ENCODE data around the gene GLCCI1.

GLCCI1 gene

GRCh38 chr7:7938471-7938870, 30.1 kb upstream of the GLCCI1 start:
- CTCF ChIA-PET: no interaction called here
- no peak overlapping the region for H3K4me3 ChIP-seq (ENCODE audit: low read depth, low read length)
- POLR2A ChIA-PET: no interaction called here
- TF ChIP-seq, protein P1, sequence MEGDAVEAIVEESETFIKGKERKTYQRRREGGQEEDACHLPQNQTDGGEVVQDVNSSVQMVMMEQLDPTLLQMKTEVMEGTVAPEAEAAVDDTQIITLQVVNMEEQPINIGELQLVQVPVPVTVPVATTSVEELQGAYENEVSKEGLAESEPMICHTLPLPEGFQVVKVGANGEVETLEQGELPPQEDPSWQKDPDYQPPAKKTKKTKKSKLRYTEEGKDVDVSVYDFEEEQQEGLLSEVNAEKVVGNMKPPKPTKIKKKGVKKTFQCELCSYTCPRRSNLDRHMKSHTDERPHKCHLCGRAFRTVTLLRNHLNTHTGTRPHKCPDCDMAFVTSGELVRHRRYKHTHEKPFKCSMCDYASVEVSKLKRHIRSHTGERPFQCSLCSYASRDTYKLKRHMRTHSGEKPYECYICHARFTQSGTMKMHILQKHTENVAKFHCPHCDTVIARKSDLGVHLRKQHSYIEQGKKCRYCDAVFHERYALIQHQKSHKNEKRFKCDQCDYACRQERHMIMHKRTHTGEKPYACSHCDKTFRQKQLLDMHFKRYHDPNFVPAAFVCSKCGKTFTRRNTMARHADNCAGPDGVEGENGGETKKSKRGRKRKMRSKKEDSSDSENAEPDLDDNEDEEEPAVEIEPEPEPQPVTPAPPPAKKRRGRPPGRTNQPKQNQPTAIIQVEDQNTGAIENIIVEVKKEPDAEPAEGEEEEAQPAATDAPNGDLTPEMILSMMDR (IDR thresholded peaks at IDR 0.05; ENCODE audit: insufficient read depth, low read length, missing control alignments): no peak
- DNase-seq (ENCODE audit: low read depth, low spot score): no peak

- CTCF ChIA-PET: no interaction called here
- H3K4me3 ChIP-seq (ENCODE audit: low read depth, low read length): no peak overlapping the region
Observed at GRCh38 chr7:7943951-7944350, 24.6 kb upstream of the GLCCI1 start.

GRCh38 chr7:7944619-7945282, 23.8 kb upstream of the GLCCI1 start:
- no peak for DNase-seq (ENCODE audit: low read depth, low spot score)
- ChIA-PET CTCF (no interaction called here), POLR2A (no interaction called here)
- TF ChIP-seq, protein P1 (IDR thresholded peaks at IDR 0.05; ENCODE audit: insufficient read depth, low read length, missing control alignments): no peak
- no peak overlapping the region for H3K4me3 ChIP-seq (ENCODE audit: low read depth, low read length)

More at GRCh38 chr7:7943951-7944350, 24.6 kb upstream of the GLCCI1 start:
- DNase-seq (ENCODE audit: low read depth, low spot score): no peak
- TF ChIP-seq, protein P1 (IDR thresholded peaks at IDR 0.05; ENCODE audit: insufficient read depth, low read length, missing control alignments): no peak
- POLR2A ChIA-PET: no interaction called here

DNA sequence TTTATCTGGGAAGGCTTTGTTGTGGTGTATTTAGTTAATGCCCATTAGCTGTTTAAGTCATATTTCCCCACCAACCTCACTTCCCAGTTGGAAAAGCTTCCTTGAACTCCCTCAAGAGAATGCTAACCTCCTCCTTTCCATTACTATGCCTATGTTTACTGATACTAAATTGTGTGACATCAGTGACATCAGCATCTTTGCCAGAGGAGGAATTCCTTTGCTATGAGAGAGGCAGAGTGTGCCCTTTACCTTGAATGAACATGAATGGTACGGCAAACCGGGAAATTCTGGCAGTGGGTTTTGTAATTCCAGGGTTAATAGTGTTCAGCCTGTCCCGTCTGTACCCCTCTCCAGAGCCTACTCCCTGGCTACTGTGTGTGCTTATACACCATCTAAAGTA, 22.1 kb upstream of the GLCCI1 start:
- TF ChIP-seq, protein P1 (IDR thresholded peaks at IDR 0.05; ENCODE audit: insufficient read depth, low read length, missing control alignments): no peak
- H3K4me3 ChIP-seq (ENCODE audit: low read depth, low read length): no peak overlapping the region
- no peak for DNase-seq (ENCODE audit: low read depth, low spot score)
- ChIA-PET CTCF (no interaction called here), POLR2A (no interaction called here)

- ChIA-PET CTCF (no interaction called here), POLR2A (no interaction called here)
- no peak for DNase-seq (ENCODE audit: low read depth, low spot score)
- H3K4me3 ChIP-seq (ENCODE audit: low read depth, low read length): no peak overlapping the region
- TF ChIP-seq, protein P1 (IDR thresholded peaks at IDR 0.05; ENCODE audit: insufficient read depth, low read length, missing control alignments): no peak
Observed at GRCh38 chr7:7948232-7948631, 20.4 kb upstream of the GLCCI1 start.

GRCh38 chr7:7953806-7954205, 14.8 kb upstream of the GLCCI1 start:
- TF ChIP-seq, protein P1 (IDR thresholded peaks at IDR 0.05; ENCODE audit: insufficient read depth, low read length, missing control alignments): no peak
- ChIA-PET POLR2A (no interaction called here), CTCF (interaction anchor here (0.7 kb wide), 1 partner anchor 359 kb away, joined by 3 read pairs; no protein-coding TSS in a partner anchor)
- no peak overlapping the region for H3K4me3 ChIP-seq (ENCODE audit: low read depth, low read length)
- peak; percentile 42 for DNase-seq (ENCODE audit: low read depth, low spot score)
